ENCODE data around the gene ADAM10.

ADAM10 gene

GRCh38 chr15:58539548-58539947 is 210.0 kb downstream of the ADAM10 start:
- TF ChIP-seq SUZ12 (IDR thresholded peaks at IDR 0.05; ENCODE audit: extremely low read depth, insufficient read depth, insufficient read length) (no peak), YY1 (IDR thresholded peaks at IDR 0.05; ENCODE audit: insufficient read depth, insufficient read length) (no peak), ZNF274 (IDR thresholded peaks at IDR 0.05; ENCODE audit: low read depth, low read length) (no peak)
- no peak overlapping the region for H3K9ac ChIP-seq (ENCODE audit: insufficient read length, low read depth)

GRCh38 chr15:58538901-58539300 is 210.6 kb downstream of the ADAM10 start:
- H3K9me3 ChIP-seq (ENCODE audit: insufficient read depth, low read length), result no peaks in the 10 kb centered on the region
- H3K36me3 ChIP-seq (ENCODE audit: insufficient read depth, insufficient read length, low read length), result no peaks in the 10 kb centered on the region
- TF ChIP-seq SUZ12 (IDR thresholded peaks at IDR 0.05; ENCODE audit: extremely low read depth, insufficient read depth, insufficient read length) (no peak), ZNF274 (IDR thresholded peaks at IDR 0.05; ENCODE audit: low read depth, low read length) (no peak), YY1 (IDR thresholded peaks at IDR 0.05; ENCODE audit: insufficient read depth, insufficient read length) (no peak)
- no peaks in the 10 kb centered on the region for H3K27me3 ChIP-seq (ENCODE audit: insufficient read depth, insufficient read length)
- peaks cover 6% of the 10 kb centered on the region for H3K4me1 ChIP-seq (ENCODE audit: insufficient read depth, insufficient read length)
- H3K4me3 ChIP-seq (ENCODE audit: insufficient read length, low read depth), result no peak overlapping the region
- no peak overlapping the region for H3K9ac ChIP-seq (ENCODE audit: insufficient read length, low read depth)
- no peak for DNase-seq (ENCODE audit: low read depth, low spot score)

More at GRCh38 chr15:58539548-58539947, 210.0 kb downstream of the ADAM10 start:
- H3K4me3 ChIP-seq (ENCODE audit: insufficient read length, low read depth), result no peak overlapping the region
- H3K4me1 ChIP-seq (ENCODE audit: insufficient read depth, insufficient read length), result peaks cover 6% of the 10 kb centered on the region
- H3K36me3 ChIP-seq (ENCODE audit: insufficient read depth, insufficient read length, low read length), result no peaks in the 10 kb centered on the region
- DNase-seq (ENCODE audit: low read depth, low spot score), result no peak
- H3K9me3 ChIP-seq (ENCODE audit: insufficient read depth, low read length), result no peaks in the 10 kb centered on the region
- no peaks in the 10 kb centered on the region for H3K27me3 ChIP-seq (ENCODE audit: insufficient read depth, insufficient read length)

All from NT2/D1 (cell line).